ENCODE data around the gene PRSS27.
A peak's percentile ranks its signal among the peaks of the same experiment; 100 is the strongest.
"Not testable (repeated sequence)": the region's sequence is repeated elsewhere in the genome, so short reads cannot be mapped to it uniquely, and the experiment has no call there.

The PRSS27 gene

GRCh38 chr16:2724088-2724676, 4.2 kb upstream of the PRSS27 start:
- no peaks in the 10 kb centered on the region; the same call in 1 of the 2 replicates for H3K27me3 ChIP-seq (ENCODE audit: insufficient read depth, low read length)
- no peak overlapping the region for H2AFZ ChIP-seq (ENCODE audit: low read length)
- H3K9ac ChIP-seq (ENCODE audit: low read length), result no peak overlapping the region
- H3K9me2 ChIP-seq (ENCODE audit: low read depth, low read length), result no peaks in the 10 kb centered on the region
- no peak overlapping the region for H3K27ac ChIP-seq (ENCODE audit: low read depth, low read length, poor library complexity, severe bottlenecking)
- no peak overlapping the region for H3K4me3 ChIP-seq (ENCODE audit: low read depth, low read length, poor library complexity, severe bottlenecking)
- H3K4me2 ChIP-seq (ENCODE audit: low read length), result no peak overlapping the region
- no peaks in the 10 kb centered on the region for H3K9me3 ChIP-seq (ENCODE audit: low read length)
- no peaks in the 10 kb centered on the region for H3F3A ChIP-seq (ENCODE audit: insufficient read depth, low read length)
- H4K20me1 ChIP-seq (ENCODE audit: insufficient read depth, low read length), result no peaks in the 10 kb centered on the region
- no peaks in the 10 kb centered on the region for H3K79me2 ChIP-seq (ENCODE audit: insufficient read depth, low read length)
- H3K36me3 ChIP-seq (ENCODE audit: insufficient read depth, low read length), result no peaks in the 10 kb centered on the region
- TF ChIP-seq EZH2 (IDR thresholded peaks at IDR 0.05; ENCODE audit: borderline replicate concordance, low read length) (no peak), CTCF (IDR thresholded peaks at IDR 0.05; ENCODE audit: low read length) (no peak)
- peaks cover 11% of the 10 kb centered on the region for H3K4me1 ChIP-seq (ENCODE audit: insufficient read depth, low read length, severe bottlenecking)

GRCh38 chr16:2721634-2722173, 1.7 kb upstream of the PRSS27 start:
- peak overlapping the region; percentile 81; the same call in 1 of the 2 replicates for H2AFZ ChIP-seq (ENCODE audit: low read length)
- not testable (repeated sequence) for H3K9me2 ChIP-seq (ENCODE audit: low read depth, low read length); H3K9me3 ChIP-seq (ENCODE audit: low read length); H3K27ac ChIP-seq (ENCODE audit: low read depth, low read length, poor library complexity, severe bottlenecking); H3F3A ChIP-seq (ENCODE audit: insufficient read depth, low read length); H3K79me2 ChIP-seq (ENCODE audit: insufficient read depth, low read length); H3K36me3 ChIP-seq (ENCODE audit: insufficient read depth, low read length); H4K20me1 ChIP-seq (ENCODE audit: insufficient read depth, low read length); H3K27me3 ChIP-seq (ENCODE audit: insufficient read depth, low read length)
- H3K4me1 ChIP-seq (ENCODE audit: insufficient read depth, low read length, severe bottlenecking), result peaks cover 11% of the 10 kb centered on the region
- H3K4me3 ChIP-seq (ENCODE audit: low read depth, low read length, poor library complexity, severe bottlenecking), result peak overlapping the region; percentile 67
- peak overlapping the region; percentile 63 for H3K9ac ChIP-seq (ENCODE audit: low read length)
- peak overlapping the region; percentile 70 for H3K4me2 ChIP-seq (ENCODE audit: low read length)

GRCh38 chr16:2720719-2721633, 952 bp upstream of the PRSS27 start:
- Histone ChIP-seq H3K27ac (ENCODE audit: low read depth, low read length, poor library complexity, severe bottlenecking) (no peak overlapping the region), H2AFZ (ENCODE audit: low read length) (peak overlapping the region; percentile 81; the same call in 1 of the 2 replicates), H4K20me1 (ENCODE audit: insufficient read depth, low read length) (no peaks in the 10 kb centered on the region), H3K9me3 (ENCODE audit: low read length) (no peaks in the 10 kb centered on the region), H3K36me3 (ENCODE audit: insufficient read depth, low read length) (no peaks in the 10 kb centered on the region), H3K27me3 (ENCODE audit: insufficient read depth, low read length) (no peaks in the 10 kb centered on the region; the same call in 1 of the 2 replicates), H3K9me2 (ENCODE audit: low read depth, low read length) (no peaks in the 10 kb centered on the region), H3K79me2 (ENCODE audit: insufficient read depth, low read length) (no peaks in the 10 kb centered on the region), H3K4me3 (ENCODE audit: low read depth, low read length, poor library complexity, severe bottlenecking) (peak overlapping the region; percentile 67), H3F3A (ENCODE audit: insufficient read depth, low read length) (no peaks in the 10 kb centered on the region), H3K9ac (ENCODE audit: low read length) (peak overlapping the region; percentile 69), H3K4me2 (ENCODE audit: low read length) (peak overlapping the region; percentile 73), H3K4me1 (ENCODE audit: insufficient read depth, low read length, severe bottlenecking) (peaks cover 11% of the 10 kb centered on the region)
- TF ChIP-seq EZH2 (IDR thresholded peaks at IDR 0.05; ENCODE audit: borderline replicate concordance, low read length), result no peak
- TF ChIP-seq CTCF (IDR thresholded peaks at IDR 0.05; ENCODE audit: low read length), result peak; percentile 23
